Stimulated activated CD8-positive, alpha-beta memory T cell treated with anti-CD3 and anti-CD28 coated beads, Interleukin-15, amount 100 ng/mL, for 24 hours (primary cell): ENCODE measurements around the gene MAP3K5.
A peak's percentile ranks its signal among the peaks of the same experiment; 100 is the strongest.
"Not testable (repeated sequence)": the region's sequence is repeated elsewhere in the genome, so short reads cannot be mapped to it uniquely, and the experiment has no call there.

ENCODE experiments used
- DNase-seq: peaks from one replicate; pipeline ENCODE4 v3.0.0-alpha.2; 2020; ENCODE audit warnings: low read depth

The MAP3K5 gene

GRCh38 chr6:136607932-136608772, 184.1 kb downstream of the MAP3K5 start:
- peak; percentile 44 for DNase-seq

DNA sequence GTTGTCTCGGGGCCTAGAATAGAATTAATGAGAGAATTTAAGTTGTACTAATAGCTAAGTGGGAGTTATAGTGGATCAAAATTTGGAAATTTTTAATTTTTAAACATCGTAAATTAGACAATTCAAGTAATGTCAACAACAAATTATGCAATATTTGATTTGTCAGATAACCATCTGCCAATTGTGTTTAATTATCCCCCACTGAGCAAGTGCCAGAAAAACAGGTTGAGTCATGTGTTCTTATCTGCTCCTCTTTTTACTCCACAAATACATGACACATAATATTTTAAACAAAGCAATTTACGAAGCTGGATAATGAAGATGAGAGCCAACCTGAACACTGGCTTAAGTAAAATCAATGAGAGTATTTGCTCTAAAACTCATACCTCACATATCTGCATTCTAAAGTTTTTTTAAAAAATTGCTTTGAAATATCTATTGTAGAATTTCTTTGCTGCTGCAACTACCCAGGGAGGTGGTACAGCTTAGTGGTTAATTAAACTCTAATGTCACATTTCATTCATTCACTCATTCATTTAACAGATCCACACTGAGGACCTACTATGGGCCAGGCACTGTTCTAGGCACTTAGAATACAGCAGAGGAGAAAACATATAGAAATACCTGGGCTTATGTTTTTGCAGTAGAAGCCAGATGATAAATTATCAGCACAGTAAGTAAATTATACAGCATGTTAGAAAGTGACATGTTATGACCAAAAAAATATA, 184.9 kb downstream of the MAP3K5 start:
- no peak for DNase-seq

- no peak for DNase-seq
These were observed 187.3 kb downstream of the MAP3K5 start for GRCh38 chr6:136604928-136605510.

GRCh38 chr6:136604328-136604825, 187.9 kb downstream of the MAP3K5 start:
- DNase-seq = no peak

DNA sequence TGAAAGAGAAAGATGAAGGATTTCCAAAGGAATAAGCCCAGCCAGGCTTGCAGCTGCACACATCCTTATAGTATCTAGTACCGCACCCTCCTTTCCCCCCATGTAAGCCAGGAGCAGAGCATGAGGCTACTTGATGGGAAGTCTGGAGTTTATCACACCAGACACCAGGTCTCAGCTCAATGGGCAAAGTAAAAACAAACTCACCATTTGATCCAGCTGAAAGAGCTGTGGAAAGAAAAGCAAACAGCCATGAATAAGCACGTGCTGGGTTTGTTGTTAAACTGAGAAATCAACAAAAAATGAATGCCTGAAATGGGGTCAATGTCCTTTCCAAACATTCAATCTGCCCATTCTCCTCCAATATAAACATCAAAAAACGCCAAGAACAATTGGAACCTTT, 191.5 kb downstream of the MAP3K5 start:
- DNase-seq = no peak

DNA sequence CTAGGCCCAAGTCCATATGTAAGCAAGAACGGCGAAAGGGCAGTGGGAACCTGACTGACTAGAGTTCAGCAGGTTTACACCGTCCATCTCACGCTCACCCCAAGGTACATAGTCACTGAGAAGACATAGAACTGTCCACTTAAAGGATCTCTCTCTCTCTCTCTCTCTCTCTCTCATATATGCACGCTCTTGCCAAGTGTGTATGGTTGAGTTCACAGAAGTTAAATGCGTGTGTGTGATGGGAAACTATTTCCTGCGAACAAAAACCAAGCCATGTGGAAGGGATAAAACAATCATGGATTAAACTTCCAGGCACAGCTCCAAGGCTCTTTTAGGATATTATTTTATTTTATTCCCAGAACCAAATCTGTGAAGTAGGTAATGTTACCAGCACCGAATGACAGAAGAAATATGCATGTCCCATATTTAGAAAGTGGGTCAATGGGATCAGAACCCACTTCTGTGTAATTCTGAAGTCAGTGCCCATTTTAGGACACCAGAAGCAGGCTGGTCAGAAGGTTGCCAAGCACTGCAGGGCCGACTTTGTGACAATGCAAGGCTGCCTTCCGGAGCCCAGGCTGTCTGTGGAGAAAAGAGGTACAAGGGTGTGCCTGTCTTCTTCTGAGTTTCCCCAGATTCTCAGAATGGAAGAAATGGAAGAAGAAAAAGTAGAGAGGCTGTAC, 192.8 kb downstream of the MAP3K5 start:
- no peak for DNase-seq

DNA sequence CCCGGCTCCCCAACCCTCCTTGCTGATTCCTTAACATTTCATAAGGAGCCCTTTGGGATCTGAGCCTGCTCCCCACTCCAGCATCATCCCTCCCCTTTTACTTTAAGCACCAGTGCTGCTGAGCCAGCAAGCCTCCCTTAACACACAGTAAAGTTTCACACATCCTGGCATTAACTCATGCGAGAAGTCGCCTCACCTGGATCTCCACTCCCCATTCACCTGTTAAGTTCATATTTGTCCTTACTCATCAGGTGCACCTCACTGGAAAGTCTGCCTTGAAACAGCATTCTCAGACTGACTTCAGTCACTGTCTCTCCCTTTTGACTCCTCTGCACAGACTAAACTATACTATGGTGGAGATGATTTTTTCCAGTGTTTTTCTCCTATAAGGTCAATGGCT, 194.2 kb downstream of the MAP3K5 start:
- no peak for DNase-seq

DNA sequence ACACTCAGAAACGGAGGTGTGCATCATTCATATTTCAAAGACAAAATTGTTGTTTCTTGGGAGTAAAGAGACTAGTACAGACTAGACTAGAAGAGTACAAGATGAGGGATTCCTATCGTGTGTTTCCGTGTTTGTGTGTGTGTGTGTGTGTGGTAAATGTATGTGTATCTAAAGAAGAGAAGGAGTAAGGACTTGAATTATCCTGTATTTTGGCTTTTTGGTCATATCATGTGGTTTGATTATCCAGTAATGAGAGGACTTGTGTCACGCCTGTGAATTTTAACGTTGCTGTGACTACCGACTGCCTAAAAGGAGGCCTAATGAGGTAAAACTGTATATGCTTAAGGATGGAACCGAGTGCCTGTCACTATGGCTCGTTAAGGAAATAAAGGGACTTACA, 197.6 kb downstream of the MAP3K5 start:
- no peak for DNase-seq

- DNase-seq = no peak
These were observed 198.4 kb downstream of the MAP3K5 start for GRCh38 chr6:136593748-136594490.

- DNase-seq = no peak
These were observed 199.2 kb downstream of the MAP3K5 start for GRCh38 chr6:136592930-136593673.

- DNase-seq = no peak
These were observed 200.7 kb downstream of the MAP3K5 start for GRCh38 chr6:136591617-136592016.

GRCh38 chr6:136590846-136591245, 201.4 kb downstream of the MAP3K5 start:
- not testable (repeated sequence) for DNase-seq

- no peak for DNase-seq
These were observed 204.8 kb downstream of the MAP3K5 start for GRCh38 chr6:136587527-136587926.

- DNase-seq = no peak
These were observed 206.0 kb downstream of the MAP3K5 start for GRCh38 chr6:136586295-136586694.

DNA sequence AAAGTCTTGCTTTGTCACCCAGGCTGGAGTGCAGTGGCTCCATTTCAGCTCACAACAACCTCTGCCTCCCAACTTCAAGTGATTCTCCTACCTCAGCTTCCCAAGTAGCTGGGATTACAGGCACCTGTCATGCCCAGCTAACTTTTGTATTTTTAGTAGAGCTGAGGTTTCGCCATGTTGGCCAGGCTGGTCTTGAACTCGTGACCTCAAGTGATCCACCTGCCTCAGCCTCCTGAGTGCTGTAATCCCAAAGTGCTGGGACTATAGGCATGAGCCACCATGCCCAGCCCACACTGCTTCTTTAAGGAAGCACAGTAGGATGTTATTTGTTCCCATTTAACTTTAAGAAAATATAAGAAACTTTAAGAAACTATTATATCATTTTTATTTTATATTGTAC, 206.8 kb downstream of the MAP3K5 start:
- not testable (repeated sequence) for DNase-seq

GRCh38 chr6:136584290-136584689, 208.0 kb downstream of the MAP3K5 start:
- not testable (repeated sequence) for DNase-seq

DNA sequence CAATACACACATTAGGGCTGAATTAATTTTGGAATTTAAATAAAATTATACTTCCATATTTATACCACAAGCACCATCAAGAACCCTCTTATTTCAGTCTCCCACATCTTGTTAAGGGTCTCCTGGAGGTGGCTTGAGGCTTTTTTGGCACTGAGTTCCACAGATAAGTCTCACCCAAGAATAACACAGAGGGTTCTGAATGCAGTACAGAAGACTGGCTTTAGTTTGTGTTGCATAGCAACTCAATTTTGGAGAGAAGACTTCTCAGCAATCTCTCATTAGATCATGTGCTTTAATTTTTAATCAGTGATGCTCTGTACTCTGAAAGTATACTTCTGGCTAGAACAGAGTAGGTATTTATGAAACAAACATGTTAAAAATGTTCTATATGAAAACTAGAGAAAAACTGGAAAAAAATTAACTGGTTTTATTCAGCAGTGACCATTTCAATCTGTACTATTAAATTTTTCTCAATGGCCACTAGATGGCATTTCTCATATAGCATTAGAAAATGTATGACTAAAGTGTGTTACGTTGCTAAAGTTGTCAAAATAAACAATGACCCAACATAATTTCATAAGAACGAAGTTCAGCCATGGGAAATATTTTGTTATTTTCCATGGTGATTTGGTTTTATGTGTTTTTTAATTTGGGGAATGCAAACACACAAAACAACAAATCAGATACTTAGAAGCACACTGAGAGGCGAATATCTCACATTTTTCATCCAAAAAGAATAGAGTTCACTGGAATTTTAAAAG, 209.4 kb downstream of the MAP3K5 start:
- DNase-seq = no peak

GRCh38 chr6:136579800-136580199, 212.5 kb downstream of the MAP3K5 start:
- DNase-seq = no peak

GRCh38 chr6:136576821-136577220, 215.5 kb downstream of the MAP3K5 start:
- DNase-seq = no peak

- no peak for DNase-seq
These were observed 220.8 kb downstream of the MAP3K5 start for GRCh38 chr6:136571496-136571895.
